DMS 273 (cell line): ENCODE results near the gene KCTD11.
A peak's percentile ranks its signal among the peaks of the same experiment; 100 is the strongest.

Experiments used
- DNase-seq: peaks from one replicate; lab custom pipeline; 2025; ENCODE audit not compliant: unreplicated experiment; lab: John Stamatoyannopoulos, UW

KCTD11 gene

GRCh38 chr17:7370853-7371252 is 18.9 kb downstream of the KCTD11 start:
- DNase-seq: no peak

- no peak for DNase-seq
These were observed 22.4 kb downstream of the KCTD11 start for GRCh38 chr17:7374353-7374752.

- DNase-seq: no peak
These were observed 27.2 kb downstream of the KCTD11 start for GRCh38 chr17:7379134-7379533.

GRCh38 chr17:7380321-7380720 is 28.4 kb downstream of the KCTD11 start:
- peak; percentile 43 for DNase-seq

- peak; percentile 11 for DNase-seq
These were observed 29.1 kb downstream of the KCTD11 start, which contains the start of gene TNK1 for GRCh38 chr17:7380855-7381683. Gene TNK1, plus strand, starts transcription at chr17:7381089. Its CDS starts 1,838 bp downstream, at chr17:7382927.

GRCh38 chr17:7382901-7383300 is 30.9 kb downstream of the KCTD11 start:
- no peak for DNase-seq

- no peak for DNase-seq
These were observed 31.4 kb downstream of the KCTD11 start for GRCh38 chr17:7383371-7383741.

GRCh38 chr17:7383742-7384488 is 32.0 kb downstream of the KCTD11 start:
- no peak for DNase-seq

GRCh38 chr17:7384489-7385081 is 32.6 kb downstream of the KCTD11 start:
- no peak for DNase-seq

GRCh38 chr17:7388856-7389255 is 36.9 kb downstream of the KCTD11 start:
- no peak for DNase-seq

- no peak for DNase-seq
These were observed 38.3 kb downstream of the KCTD11 start for GRCh38 chr17:7389924-7390910.

GRCh38 chr17:7391307-7391706 is 39.3 kb downstream of the KCTD11 start:
- no peak for DNase-seq

GRCh38 chr17:7392696-7393612 is 41.0 kb downstream of the KCTD11 start:
- DNase-seq: no peak

GRCh38 chr17:7393613-7394451 is 41.9 kb downstream of the KCTD11 start:
- peak; percentile 68 for DNase-seq

GRCh38 chr17:7394452-7395191 is 42.7 kb downstream of the KCTD11 start, which contains the start of gene PLSCR3:
Gene PLSCR3, minus strand, starts transcription at chr17:7394525. Its CDS starts 415 bp downstream, at chr17:7394110.
- DNase-seq: peak; percentile 84

GRCh38 chr17:7396147-7396546 is 44.2 kb downstream of the KCTD11 start:
- DNase-seq: no peak

GRCh38 chr17:7398612-7399011 is 46.6 kb downstream of the KCTD11 start:
- DNase-seq: no peak
